Psoas muscle (tissue), 8 donors: ENCODE data around the gene TSPAN32. TPM values are rescaled to one million over a fixed set of nuclear protein-coding genes. Genes with fewer than 3 reads are reported as not detected.
A peak's percentile ranks its signal among the peaks of the same experiment; 100 is the strongest.

ENCODE experiments used
- ATAC-seq, 4 donors: fragments of 200-7000 bp; cut with Tn5 transposase; one replicate each; pipeline ENCODE4 v1.9.1; 2020; ENCODE audit warnings: moderate library complexity in 3 of 4, mild to moderate bottlenecking in 2 of 4
- DNase-seq, 2 donors: peaks; one replicate each; pipeline ENCODE4 v3.0.0-alpha.2; 2020
- H3K27ac ChIP-seq: fragments of 200-600 bp; one replicate; pipeline ENCODE4 v1.8.0; 2022
- H3K27me3 ChIP-seq, 3 donors: fragments of 200-600 bp in 1 of 3; one replicate each; pipeline versions ENCODE4 v1.6.1 to v1.8.0; 2013 to 2022; ENCODE audit warnings: low read length in 2 of 3, mild to moderate bottlenecking in 2 of 3, moderate library complexity in 1 of 3; ENCODE audit not compliant: insufficient read depth in 3 of 3
- H3K36me3 ChIP-seq, 2 donors: fragments of 200-600 bp in 1 of 2; one replicate each; pipeline versions ENCODE4 v1.6.1 to v1.8.0; 2013 to 2022; ENCODE audit warnings: low read depth in 1 of 2, mild to moderate bottlenecking in 1 of 2, moderate library complexity in 1 of 2; ENCODE audit not compliant: insufficient read depth in 1 of 2
- H3K4me1 ChIP-seq: fragments of 200-600 bp; one replicate; pipeline ENCODE4 v1.8.0; 2022
- H3K4me3 ChIP-seq: fragments of 200-600 bp; one replicate; pipeline ENCODE4 v1.8.0; 2022; ENCODE audit warnings: mild to moderate bottlenecking
- H3K9me3 ChIP-seq: fragments of 200-600 bp; one replicate; pipeline ENCODE4 v1.8.0; 2022
- WGBS, 3 donors: extraction: QIAGEN DNeasy Blood & Tissue Kit; methylation state at CpG; one replicate each; pipeline versions ENCODE4 v1.1.6 to v1.1.7; 2013; 5-methylcytosine and 5-hydroxymethylcytosine counted together
- intact Hi-C, 2 donors: fragments of 100-400 bp; cut with DNase I; formaldehyde crosslinking; loops; one replicate each; pipeline versions ENCODE4 v1.11.0 to v1.14.2; 2022
- polyA plus RNA-seq, 3 donors: library from polyadenylated mRNA; stranded (reverse); fragments of 200-250 nt; gene quantifications; one replicate each; pipeline ENCODE4 v1.2.3, GENCODE V29; 2013
- total RNA-seq, 4 donors: library from RNA; stranded (reverse); fragmentation: NEBNext Ultra II Directional in 2 of 4; extraction: Animal tissue kit (Norgen Biotek cat#: 25700) in 2 of 4; gene quantifications; one replicate each; pipeline versions ENCODE4 v1.2.1 to v1.2.4, GENCODE V29; 2021 to 2023
- TF ChIP-seq, protein P1 (sequence below): fragments of 200-600 bp; IDR thresholded peaks from one replicate; pipeline ENCODE4 v1.8.0; 2022; ENCODE audit warnings: antibody characterized with exemption
- donor health status: healthy with polysubstance abuse.
- donor health status: DM: no; HTN: no; CAD: no; lungs with moderate emphysema.
- donor health status: Bipolar disorder and iron deficiency.
- donor health status: healthy.
- donor health status: DM: yes; HTN: yes; CAD: no.
- donor health status: DM: no; HTN: no; CAD: no.
- donor health status: DM: no; HTN: no; CAD: no.
- donor health status: DM: yes; HTN: yes; CAD: no.

The TSPAN32 gene
- total and polyA plus RNA-seq, 7 donors, result 0.04 to 0.56 (median 0.21) TPM; not detected in 1

DNA sequence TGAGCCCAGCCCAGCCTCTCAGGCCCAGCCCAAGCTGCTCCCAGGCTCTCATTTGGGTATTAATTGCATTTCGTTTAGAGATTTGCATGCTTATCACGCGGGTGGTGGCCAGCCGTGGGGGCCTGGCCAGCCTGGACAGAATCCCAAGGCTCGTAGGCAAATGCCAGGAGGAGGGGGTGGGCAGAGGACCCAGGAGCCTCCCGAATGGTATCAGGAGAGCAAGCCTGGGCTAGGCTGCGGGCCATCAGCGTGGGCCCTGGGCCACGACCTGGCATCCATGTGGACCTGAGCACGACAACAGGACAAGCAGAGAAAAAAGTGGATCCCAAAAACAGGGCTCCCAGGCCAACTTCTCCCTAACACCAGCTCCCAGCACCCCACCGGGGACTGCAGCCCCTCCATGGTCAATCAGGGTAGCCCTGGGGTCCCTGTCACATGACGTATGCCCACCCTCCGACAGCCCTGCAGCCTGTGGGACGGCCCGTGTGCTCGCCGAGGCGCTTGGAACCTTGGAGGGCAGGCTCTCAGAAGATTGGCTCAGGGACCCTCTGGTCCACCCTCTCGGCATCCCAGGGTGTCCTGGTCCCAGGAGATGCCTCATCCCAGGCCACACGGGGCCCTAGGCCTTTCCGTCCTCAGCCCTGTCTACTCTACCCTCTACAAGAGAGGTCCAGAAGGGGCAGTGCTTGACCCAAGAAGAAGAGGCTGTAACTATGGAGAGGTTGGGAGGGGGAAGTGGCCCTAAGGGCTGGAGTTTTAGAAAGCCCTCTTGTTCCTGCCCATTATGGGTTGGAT is 40.2 kb upstream of the TSPAN32 start:
- 62 to 65% (median 65%) methylated on average over 21 of the region's 21 CpGs for WGBS, 3 donors
- Histone ChIP-seq H3K27me3 (peaks cover 0 to 58% (median 10%) of the 10 kb centered on the region in 3 donors), H3K4me1 (no peaks in the 10 kb centered on the region), H3K9me3 (no peaks in the 10 kb centered on the region), H3K4me3 (no peak overlapping the region), H3K27ac (no peak overlapping the region), H3K36me3 (no peaks in the 10 kb centered on the region)
- ATAC-seq (no peak), DNase-seq (peak in 1 of 2 donors; percentile 32)
- intact Hi-C loops, result no loop called here
- TF ChIP-seq, protein P1, sequence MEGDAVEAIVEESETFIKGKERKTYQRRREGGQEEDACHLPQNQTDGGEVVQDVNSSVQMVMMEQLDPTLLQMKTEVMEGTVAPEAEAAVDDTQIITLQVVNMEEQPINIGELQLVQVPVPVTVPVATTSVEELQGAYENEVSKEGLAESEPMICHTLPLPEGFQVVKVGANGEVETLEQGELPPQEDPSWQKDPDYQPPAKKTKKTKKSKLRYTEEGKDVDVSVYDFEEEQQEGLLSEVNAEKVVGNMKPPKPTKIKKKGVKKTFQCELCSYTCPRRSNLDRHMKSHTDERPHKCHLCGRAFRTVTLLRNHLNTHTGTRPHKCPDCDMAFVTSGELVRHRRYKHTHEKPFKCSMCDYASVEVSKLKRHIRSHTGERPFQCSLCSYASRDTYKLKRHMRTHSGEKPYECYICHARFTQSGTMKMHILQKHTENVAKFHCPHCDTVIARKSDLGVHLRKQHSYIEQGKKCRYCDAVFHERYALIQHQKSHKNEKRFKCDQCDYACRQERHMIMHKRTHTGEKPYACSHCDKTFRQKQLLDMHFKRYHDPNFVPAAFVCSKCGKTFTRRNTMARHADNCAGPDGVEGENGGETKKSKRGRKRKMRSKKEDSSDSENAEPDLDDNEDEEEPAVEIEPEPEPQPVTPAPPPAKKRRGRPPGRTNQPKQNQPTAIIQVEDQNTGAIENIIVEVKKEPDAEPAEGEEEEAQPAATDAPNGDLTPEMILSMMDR, result no peak

DNA sequence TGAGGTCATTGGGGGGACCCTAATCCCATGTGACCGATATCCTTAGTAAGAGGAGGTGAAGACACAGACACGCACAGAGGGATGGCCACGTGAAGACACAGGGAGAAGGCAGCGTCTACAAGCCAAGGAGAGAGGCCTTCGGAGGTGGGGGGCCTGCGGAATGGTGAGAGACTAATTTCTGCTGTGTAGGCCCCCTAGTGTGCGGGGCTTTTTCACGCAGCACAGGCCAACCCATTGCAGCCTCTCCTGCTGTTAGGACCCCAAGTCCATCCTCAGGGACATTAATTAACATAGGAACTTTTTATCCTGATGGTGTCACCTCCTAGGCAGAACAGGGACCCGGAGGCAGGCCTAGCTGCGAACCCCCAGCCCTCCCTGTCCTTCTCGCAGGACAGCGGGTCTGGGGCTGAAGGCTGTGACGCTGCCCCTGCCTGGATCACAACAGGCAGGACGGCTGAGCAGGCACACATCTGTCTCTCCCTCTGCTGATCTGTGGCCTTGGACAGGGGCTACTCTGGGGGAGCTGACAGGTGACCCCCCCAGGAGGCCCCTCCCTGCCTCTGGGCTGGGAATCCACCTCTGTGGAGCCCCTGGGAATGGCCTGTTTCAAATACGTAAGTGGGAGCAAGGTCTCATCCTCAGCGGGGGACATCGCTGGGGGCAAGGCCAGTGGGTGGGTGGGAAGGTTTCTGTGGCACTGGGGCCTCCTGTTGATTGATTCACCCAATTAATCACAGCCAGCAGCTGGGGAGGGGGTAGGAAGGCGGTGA is 39.3 kb upstream of the TSPAN32 start:
- intact Hi-C loops, result no loop called here
- no peaks in the 10 kb centered on the region for H3K9me3 ChIP-seq
- no peak overlapping the region for H3K4me3 ChIP-seq
- DNase-seq (peak in 1 of 2 donors; percentile 39), ATAC-seq (no peak)
- peaks cover 0 to 64% (median 14%) of the 10 kb centered on the region in 3 donors for H3K27me3 ChIP-seq
- H3K36me3 ChIP-seq, result no peaks in the 10 kb centered on the region
- TF ChIP-seq, protein P1, result no peak
- no peaks in the 10 kb centered on the region for H3K4me1 ChIP-seq
- 86 to 90% (median 88%) methylated on average over 17 to 18 of the region's 18 CpGs for WGBS, 3 donors
- no peak overlapping the region for H3K27ac ChIP-seq

DNA sequence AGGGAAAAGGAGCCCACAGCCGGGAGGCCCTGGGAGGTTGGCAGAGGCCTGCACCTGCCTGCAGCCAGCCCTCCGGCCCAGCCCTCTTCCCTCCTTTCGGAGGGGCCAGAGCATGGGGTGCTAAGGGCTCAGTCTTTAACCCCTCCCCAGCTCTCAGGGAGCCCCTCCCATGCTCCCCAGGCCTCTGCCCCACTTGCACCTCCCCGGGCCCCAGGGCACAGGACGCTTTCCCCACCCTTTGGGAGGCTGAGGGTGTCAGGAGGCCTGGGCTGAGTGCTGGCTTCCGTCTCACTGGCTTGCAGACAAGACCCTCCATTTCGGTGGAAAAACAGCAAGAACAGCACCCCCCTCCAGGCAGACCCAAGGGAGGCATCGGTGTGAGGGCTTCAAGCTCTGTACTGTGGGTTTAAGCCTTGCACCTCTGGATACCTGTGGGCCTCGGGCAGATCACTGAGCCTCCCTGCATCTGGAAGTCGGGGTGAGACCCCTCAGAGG is 38.7 kb upstream of the TSPAN32 start:
- Histone ChIP-seq H3K9me3 (no peaks in the 10 kb centered on the region), H3K27ac (no peak overlapping the region), H3K4me3 (no peak overlapping the region), H3K27me3 (peaks cover 0 to 71% (median 17%) of the 10 kb centered on the region in 3 donors), H3K4me1 (no peaks in the 10 kb centered on the region), H3K36me3 (no peaks in the 10 kb centered on the region)
- intact Hi-C loops, result no loop called here
- ATAC-seq (no peak), DNase-seq (peak in 1 of 2 donors; percentile 17)
- WGBS, 3 donors, result 77 to 82% (median 79%) methylated on average over 7 to 10 of the region's 10 CpGs
- TF ChIP-seq, protein P1, result no peak

DNA sequence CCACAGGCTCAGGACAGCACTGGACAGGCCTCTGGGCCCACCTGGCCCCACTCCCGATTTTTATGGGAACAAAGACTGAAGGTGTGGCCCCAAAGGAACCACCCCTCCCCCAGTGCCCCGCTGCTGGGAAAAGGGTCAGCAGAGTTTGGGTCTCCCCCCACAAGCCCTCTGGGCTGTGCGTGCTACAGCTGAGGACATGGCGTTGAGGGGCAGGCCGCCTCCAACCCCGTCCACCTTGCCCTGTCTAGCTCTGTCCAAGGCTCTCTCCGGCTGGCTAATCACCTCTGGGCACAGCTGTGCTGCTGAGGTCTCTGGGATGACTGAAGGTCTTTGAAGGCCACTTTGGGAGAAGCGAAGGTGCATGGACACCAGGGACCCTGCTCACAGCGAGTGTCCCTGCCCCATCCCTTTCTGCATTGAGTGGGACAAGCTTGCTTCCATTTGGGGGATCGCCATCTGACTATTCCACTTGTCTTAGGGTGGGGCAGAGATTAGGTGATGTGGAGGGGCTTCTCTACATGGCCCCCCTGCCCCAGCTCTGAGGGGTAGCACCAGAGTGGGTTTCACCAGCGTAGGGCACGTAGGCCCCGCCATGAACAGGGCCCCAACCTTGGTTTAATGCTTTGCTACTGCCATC is 38.0 kb upstream of the TSPAN32 start:
- no peak for ATAC-seq
- no peak overlapping the region for H3K4me3 ChIP-seq
- intact Hi-C loops, result no loop called here
- 91 to 94% (median 92%) methylated on average over 13 of the region's 13 CpGs for WGBS, 3 donors
- peak in 1 of 2 donors; percentile 26 for DNase-seq
- H3K36me3 ChIP-seq, result no peaks in the 10 kb centered on the region
- peaks cover 0 to 75% (median 20%) of the 10 kb centered on the region in 3 donors for H3K27me3 ChIP-seq
- H3K9me3 ChIP-seq, result no peaks in the 10 kb centered on the region
- no peaks in the 10 kb centered on the region for H3K4me1 ChIP-seq
- H3K27ac ChIP-seq, result no peak overlapping the region
- TF ChIP-seq, protein P1, result no peak
